22Rv1 (cell line): Measurements from ENCODE around the gene ART3.

Source experiments
- H3K27ac ChIP-seq: fragments of 450-650 bp; 2 replicates; pipeline ENCODE4 v1.5.1; 2017
- ZFX ChIP-seq: fragments of 450-650 bp; IDR thresholded peaks from 2 replicates; pipeline ENCODE4 v1.6.1; 2017; ENCODE audit warnings: antibody characterized with exemption, borderline replicate concordance
- TF ChIP-seq, protein P1 (sequence below): fragments of 450-650 bp; IDR thresholded peaks from 2 replicates; pipeline ENCODE4 v1.5.1; 2017; ENCODE audit warnings: mild to moderate bottlenecking

The ART3 gene

DNA sequence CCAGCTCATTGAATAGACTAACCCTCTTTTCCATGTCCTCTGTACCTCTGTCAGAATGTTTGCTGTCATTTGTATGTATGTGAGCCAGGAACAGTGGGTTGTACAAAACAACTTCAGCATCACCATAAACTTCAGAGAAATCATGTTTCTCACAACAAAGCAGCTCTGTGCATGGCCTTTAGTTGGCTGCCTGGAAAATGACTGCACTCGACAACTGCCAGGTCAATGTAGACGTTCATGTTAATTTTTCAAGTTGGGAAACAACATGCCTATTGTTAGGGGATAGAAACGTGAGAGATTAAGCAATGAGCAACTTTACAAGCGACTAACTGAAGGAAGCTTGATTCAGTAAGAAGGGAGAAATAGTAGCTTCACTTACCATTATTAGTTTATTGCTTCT, 20.8 kb upstream of the ART3 start:
- no peak for TF ChIP-seq ZFX
- TF ChIP-seq, protein P1, sequence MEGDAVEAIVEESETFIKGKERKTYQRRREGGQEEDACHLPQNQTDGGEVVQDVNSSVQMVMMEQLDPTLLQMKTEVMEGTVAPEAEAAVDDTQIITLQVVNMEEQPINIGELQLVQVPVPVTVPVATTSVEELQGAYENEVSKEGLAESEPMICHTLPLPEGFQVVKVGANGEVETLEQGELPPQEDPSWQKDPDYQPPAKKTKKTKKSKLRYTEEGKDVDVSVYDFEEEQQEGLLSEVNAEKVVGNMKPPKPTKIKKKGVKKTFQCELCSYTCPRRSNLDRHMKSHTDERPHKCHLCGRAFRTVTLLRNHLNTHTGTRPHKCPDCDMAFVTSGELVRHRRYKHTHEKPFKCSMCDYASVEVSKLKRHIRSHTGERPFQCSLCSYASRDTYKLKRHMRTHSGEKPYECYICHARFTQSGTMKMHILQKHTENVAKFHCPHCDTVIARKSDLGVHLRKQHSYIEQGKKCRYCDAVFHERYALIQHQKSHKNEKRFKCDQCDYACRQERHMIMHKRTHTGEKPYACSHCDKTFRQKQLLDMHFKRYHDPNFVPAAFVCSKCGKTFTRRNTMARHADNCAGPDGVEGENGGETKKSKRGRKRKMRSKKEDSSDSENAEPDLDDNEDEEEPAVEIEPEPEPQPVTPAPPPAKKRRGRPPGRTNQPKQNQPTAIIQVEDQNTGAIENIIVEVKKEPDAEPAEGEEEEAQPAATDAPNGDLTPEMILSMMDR, result no peak
- no peak overlapping the region for H3K27ac ChIP-seq

DNA sequence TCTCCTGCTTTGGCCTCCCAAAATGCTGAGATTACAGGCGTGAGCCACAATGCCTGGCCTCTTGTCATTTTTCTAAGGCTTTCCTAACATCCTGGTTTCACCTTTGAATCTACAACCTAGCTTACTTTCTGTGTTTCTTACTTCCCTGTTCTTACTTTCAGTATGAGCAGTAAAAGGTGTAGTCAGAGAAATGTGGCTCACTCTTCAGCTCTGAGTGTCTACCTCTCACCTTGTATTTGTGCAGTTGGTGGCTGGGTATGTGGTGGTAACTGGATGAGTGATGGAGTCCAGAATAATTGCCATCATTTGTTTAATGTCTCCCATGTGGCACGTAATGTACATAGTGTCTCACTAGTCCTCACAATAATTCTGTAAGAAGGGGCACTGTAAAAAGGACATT, 19.5 kb upstream of the ART3 start:
- no peak for TF ChIP-seq ZFX
- TF ChIP-seq, protein P1, result no peak
- H3K27ac ChIP-seq, result no peak overlapping the region

DNA sequence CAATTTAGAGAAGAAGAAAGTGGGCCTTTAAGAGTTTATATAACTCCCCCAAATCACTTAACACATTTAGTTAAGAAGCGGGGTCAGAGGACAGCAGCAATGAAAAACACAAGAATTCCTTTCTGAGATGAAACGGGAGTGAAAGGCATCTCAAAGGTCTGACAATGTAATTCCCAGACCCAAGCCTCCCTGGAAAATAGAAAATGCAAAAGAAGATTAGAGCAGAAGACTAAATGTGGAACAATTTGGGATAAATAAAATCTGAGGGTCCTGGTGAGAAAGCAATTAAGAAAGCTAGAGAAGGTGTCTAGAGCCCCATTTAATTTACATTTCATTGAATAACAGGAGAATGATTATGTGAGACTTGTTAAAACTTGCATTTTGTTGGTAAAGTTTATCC, 19.1 kb upstream of the ART3 start:
- TF ChIP-seq, protein P1, result no peak
- no peak for TF ChIP-seq ZFX
- H3K27ac ChIP-seq, result no peak overlapping the region

DNA sequence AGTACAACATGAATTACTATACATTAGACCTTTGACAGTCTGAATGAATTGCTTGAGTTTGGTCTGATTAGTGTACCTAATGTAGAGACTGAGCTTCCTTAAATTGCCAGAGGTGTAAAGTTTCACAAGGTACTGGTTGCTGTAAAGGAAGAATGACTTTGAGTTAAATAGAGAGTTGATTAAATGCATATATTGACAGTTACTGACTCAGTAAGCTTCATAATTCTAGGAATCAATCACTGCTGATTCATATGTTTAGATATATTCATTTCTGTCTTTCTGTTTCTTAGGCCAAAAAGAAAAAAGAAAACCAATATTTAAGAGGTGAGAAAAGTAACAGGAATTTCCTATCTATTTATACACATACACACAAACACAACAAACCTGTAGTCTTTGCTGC, 16.2 kb upstream of the ART3 start:
- no peak for TF ChIP-seq ZFX
- TF ChIP-seq, protein P1, result no peak
- no peak overlapping the region for H3K27ac ChIP-seq

DNA sequence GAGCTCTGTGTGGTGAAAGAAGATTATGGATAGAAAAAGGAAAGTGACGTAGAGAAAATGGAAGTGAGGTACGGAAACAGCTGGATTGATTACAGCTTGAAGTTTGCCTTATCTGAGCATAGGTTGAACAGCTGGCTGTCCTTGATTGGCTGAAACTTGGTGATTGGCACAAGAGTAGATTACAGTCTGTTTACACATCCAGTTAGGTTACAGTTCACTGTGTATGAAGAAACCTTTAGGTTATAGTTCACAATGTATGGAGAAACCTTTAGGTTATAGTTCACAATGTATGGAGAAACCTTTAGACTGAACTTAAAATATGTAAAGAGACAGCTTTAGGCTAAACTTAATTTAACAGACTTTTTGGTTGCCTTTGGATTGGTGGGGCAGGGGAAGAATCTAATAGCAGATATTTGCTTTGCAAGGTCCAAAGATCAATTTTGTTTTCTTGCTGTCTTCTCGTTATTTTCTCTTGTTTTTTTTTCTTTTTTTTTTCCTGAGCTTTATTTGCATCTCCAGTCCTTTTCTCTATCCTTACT, 15.6 kb upstream of the ART3 start:
- TF ChIP-seq, protein P1, result no peak
- TF ChIP-seq ZFX, result no peak
- H3K27ac ChIP-seq, result no peak overlapping the region

DNA sequence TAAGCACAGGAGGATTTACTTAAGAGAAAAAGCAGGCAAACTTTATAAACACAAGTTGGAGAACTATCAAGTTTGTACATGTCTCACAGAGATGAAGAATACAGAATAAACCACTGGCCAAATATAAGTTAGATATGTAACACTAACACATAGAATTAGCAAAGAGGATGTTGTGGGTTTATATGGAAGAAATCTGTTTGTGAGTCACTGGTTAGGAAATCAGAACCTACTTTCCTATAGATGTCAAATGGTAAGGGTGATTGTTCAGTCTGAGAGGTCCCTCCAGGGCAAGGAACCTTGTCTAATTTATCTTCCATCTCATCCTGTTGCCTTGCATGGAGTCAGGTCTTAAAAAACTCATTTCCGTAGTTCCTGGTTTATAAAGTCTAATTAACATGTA, 14.8 kb upstream of the ART3 start:
- TF ChIP-seq, protein P1, result no peak
- no peak for TF ChIP-seq ZFX
- no peak overlapping the region for H3K27ac ChIP-seq

DNA sequence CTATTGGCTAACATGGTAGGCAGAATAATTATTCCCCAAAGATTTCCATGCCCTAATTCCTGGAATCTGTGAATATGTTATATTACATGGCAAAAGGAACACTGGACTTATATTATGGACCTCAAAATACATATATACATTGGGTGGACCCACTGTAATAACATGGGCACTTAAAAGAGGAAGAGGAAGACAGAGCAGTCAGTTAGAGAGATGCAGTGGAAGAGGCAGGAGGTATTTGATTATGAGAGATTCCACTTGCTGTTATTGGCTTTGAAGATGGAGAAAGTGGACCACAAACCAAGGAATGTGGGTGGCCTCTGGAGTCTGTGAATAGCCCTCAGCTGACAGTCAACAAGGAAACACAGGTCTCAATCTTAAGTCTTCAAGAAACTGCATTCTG, 14.0 kb upstream of the ART3 start:
- H3K27ac ChIP-seq, result no peak overlapping the region

More for the DNA sequence above, 14.0 kb upstream of the ART3 start:
- TF ChIP-seq, protein P1, result no peak
- TF ChIP-seq ZFX, result no peak
